ENCODE data around the gene DTX4.

Gene DTX4

DNA sequence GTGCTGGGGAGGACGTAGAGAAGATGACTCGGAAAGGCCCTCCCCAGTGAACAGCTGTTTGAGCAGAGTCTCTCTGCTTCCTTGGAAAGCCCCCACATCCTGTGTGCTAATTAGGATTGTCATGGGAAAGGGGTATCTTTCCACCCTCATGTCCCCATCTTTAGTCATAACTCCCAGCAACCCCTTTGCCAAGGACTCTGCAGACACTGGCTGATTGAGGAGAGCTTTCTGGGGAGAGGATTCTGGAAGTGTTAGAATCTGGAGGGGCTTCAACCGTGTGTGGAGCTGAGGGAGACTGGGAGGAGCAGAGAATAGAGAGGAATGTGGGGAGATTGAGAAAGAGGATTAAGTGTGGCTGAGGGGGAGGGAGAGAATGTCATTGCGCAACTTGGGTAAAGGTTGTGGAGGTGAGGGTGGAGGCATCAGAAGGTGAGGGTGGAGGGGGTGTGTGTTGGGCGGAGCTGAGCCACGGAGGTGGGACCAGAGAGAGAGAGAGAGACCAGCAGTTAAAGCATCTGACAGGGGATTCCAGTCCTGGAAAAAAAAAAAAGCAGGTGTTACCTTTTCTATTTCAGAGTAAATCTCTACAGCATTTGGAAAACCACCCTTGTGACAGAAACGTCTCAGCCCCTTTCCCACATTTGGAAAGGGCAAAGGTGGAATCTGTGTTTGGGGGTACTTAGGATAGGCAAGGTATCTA is 2.2 kb downstream of the DTX4 start:
- TF ChIP-seq, protein P1, sequence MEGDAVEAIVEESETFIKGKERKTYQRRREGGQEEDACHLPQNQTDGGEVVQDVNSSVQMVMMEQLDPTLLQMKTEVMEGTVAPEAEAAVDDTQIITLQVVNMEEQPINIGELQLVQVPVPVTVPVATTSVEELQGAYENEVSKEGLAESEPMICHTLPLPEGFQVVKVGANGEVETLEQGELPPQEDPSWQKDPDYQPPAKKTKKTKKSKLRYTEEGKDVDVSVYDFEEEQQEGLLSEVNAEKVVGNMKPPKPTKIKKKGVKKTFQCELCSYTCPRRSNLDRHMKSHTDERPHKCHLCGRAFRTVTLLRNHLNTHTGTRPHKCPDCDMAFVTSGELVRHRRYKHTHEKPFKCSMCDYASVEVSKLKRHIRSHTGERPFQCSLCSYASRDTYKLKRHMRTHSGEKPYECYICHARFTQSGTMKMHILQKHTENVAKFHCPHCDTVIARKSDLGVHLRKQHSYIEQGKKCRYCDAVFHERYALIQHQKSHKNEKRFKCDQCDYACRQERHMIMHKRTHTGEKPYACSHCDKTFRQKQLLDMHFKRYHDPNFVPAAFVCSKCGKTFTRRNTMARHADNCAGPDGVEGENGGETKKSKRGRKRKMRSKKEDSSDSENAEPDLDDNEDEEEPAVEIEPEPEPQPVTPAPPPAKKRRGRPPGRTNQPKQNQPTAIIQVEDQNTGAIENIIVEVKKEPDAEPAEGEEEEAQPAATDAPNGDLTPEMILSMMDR (conservative IDR thresholded peaks at IDR 0.05; ENCODE audit: low read length): no peak
- DNase-seq (ENCODE audit: low read depth): peak; percentile 19
- no peak overlapping the region; the same call in 1 of the 2 replicates for H3K4me3 ChIP-seq (ENCODE audit: low read length)

DNA sequence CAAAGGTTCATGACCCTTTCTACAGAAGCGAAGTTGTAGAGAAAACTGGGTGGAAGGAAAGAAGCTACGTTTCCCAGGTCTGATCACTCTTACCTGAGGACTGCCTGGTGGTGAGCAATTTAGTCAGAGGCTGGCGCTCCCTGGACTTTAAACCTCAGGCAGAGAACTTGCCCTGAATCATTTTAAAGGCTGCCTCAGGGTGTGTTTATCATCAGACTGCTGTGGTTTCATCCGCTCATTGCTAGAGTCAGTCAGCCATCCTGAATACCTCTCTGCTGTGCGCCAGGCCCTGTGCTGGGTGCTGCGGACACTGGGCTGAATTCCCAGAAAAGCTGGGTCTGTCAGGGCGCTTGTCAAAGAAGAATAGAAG is 2.7 kb downstream of the DTX4 start:
- H3K4me3 ChIP-seq (ENCODE audit: low read length): no peak overlapping the region
- no peak for DNase-seq (ENCODE audit: low read depth)
- TF ChIP-seq, protein P1 (conservative IDR thresholded peaks at IDR 0.05; ENCODE audit: low read length): no peak

DNA sequence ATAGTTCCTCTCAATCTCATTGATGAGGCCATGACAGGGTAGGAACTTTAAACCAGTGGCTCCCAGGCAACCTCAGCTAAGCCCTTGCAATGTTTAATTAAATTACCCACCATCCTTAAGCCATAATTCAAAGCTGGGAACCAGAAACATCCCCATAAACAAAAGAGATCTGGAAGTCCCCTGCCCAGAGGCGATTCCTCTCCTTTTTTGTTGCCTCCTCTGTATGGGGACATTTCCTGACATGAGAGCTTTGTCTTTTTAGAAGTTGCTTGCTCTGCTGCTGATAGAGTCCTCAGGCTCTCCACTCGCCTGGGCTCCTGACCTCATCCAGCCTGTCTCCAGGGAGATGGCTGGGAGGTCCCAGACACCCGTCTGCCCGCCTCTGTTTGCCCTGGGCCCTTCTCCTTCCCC is 3.2 kb downstream of the DTX4 start:
- no peak overlapping the region for H3K4me3 ChIP-seq (ENCODE audit: low read length)
- DNase-seq (ENCODE audit: low read depth): no peak
- TF ChIP-seq, protein P1 (conservative IDR thresholded peaks at IDR 0.05; ENCODE audit: low read length): no peak

DNA sequence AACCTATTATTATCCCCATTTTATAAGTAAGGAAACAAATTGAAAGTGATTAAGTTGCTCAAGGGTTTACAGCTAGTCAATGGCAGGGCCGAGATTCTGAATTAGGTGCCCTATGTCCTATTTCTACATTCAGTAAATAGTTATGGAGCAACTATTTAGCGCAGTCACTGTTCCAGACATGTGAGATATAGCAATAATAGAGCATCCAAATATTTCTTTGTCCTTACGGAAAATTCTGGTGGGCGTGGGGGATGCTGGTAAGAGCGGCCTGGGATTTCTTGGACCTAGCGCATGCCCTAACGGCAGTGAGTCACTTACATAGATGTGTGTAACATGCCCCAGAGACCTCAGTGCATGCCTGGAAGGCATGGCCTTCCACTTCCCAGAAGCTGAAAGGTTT is 4.4 kb downstream of the DTX4 start:
- TF ChIP-seq, protein P1 (conservative IDR thresholded peaks at IDR 0.05; ENCODE audit: low read length): no peak
- H3K4me3 ChIP-seq (ENCODE audit: low read length): no peak overlapping the region
- no peak for DNase-seq (ENCODE audit: low read depth)

DNA sequence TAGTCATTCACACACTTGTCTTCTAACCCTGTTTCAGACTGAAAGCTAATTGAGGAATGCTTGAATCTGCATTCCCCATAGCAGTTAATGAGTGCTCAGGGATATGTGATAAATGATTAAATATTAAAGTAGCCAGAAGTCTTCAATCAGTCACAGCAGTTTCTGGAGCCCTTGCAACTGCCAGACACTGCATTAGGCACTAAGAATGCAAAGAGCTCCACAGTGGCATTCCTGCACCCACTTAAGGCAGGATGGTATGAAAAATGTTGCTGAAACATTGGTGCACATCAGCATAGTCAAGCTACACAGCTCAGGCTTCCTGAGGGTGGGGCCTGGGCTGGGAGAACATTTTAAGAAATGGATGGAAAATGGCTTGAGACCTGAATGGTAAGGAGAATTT is 6.5 kb downstream of the DTX4 start:
- TF ChIP-seq, protein P1 (conservative IDR thresholded peaks at IDR 0.05; ENCODE audit: low read length): no peak
- H3K4me3 ChIP-seq (ENCODE audit: low read length): no peak overlapping the region
- DNase-seq (ENCODE audit: low read depth): no peak

DNA sequence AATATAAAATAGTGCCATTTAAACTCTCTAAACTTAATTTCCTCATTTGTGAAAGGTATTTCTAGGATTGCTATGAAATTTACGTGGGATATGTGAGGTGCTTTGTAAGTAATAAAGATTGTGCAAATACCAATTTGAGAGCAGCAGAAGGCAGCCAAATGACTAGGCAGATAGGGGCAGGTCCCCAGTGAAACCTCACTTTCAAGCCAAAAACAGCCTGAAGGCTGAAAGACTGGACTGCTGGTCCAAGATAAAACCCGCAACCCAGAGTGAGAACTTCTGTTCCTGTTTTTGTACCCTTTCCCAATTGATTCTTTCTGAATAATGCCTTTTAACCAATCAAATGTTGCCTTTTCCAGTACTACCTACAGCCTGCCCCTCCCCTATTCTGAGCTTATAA is 7.2 kb downstream of the DTX4 start:
- H3K4me3 ChIP-seq (ENCODE audit: low read length): no peak overlapping the region
- TF ChIP-seq, protein P1 (conservative IDR thresholded peaks at IDR 0.05; ENCODE audit: low read length): no peak
- DNase-seq (ENCODE audit: low read depth): no peak

DNA sequence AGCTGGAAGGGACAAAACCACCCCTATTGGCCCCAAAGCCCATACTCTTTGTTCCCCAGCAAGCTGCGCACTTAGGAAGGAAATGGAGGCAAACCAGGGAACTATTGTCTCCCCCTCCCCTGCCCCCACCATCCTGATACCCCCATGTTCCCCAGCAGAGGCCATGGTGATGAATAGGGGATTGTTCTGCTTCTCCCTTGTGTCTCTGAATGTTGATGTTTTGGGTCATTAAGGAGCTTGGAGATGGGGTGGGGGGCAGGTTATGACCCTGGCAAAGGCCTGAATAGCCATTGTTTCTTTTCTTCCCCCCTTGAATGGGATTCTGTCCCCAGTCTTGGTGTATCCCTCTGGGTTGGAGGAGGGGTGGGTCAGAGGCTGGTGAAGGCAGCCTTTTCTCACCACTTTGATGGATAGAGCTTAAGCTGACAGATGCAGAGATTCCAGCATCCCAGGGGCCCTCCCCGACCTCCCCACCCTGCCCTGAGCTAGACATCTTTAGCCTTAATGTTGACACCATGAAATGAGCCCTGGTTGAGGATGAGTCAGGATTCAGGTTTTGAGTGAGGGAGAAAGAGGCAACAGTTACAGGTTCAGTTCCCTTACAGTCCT is 8.3 kb downstream of the DTX4 start:
- H3K4me3 ChIP-seq (ENCODE audit: low read length): no peak overlapping the region
- DNase-seq (ENCODE audit: low read depth): no peak
- TF ChIP-seq, protein P1 (conservative IDR thresholded peaks at IDR 0.05; ENCODE audit: low read length): no peak

Data from AG10803 (cell line).